ENCODE measurements around the gene KDSR. TPM values are rescaled to one million over a fixed set of nuclear protein-coding genes. Genes with fewer than 3 reads are reported as not detected.

The KDSR gene
- total RNA-seq, 1 donor from 2014 or later = 87.7 TPM

GRCh38 chr18:63356272-63356896 is 10.6 kb downstream of the KDSR start:
- TF ChIP-seq CTCF (IDR thresholded peaks at IDR 0.05) = no peak
- no peaks in the 10 kb centered on the region for H3K4me1 Mint-ChIP-seq (ENCODE audit: unreplicated experiment)
- no peak overlapping the region for H3K27ac Mint-ChIP-seq (ENCODE audit: unreplicated experiment)
- H3K4me3 Mint-ChIP-seq (ENCODE audit: unreplicated experiment) = no peak overlapping the region
- no peaks in the 10 kb centered on the region for H3K27me3 Mint-ChIP-seq (ENCODE audit: unreplicated experiment)
- H3K36me3 Mint-ChIP-seq (ENCODE audit: unreplicated experiment) = peaks cover 46% of the 10 kb centered on the region
- DNase-seq (ENCODE audit: extremely low spot score, unreplicated experiment) = no peak
- H3K9me3 Mint-ChIP-seq (ENCODE audit: unreplicated experiment) = no peaks in the 10 kb centered on the region

- H3K4me1 Mint-ChIP-seq (ENCODE audit: unreplicated experiment) = no peaks in the 10 kb centered on the region
- no peak overlapping the region for H3K4me3 Mint-ChIP-seq (ENCODE audit: unreplicated experiment)
- no peaks in the 10 kb centered on the region for H3K9me3 Mint-ChIP-seq (ENCODE audit: unreplicated experiment)
- no peak for DNase-seq (ENCODE audit: extremely low spot score, unreplicated experiment)
- no peaks in the 10 kb centered on the region for H3K27me3 Mint-ChIP-seq (ENCODE audit: unreplicated experiment)
- no peak overlapping the region for H3K27ac Mint-ChIP-seq (ENCODE audit: unreplicated experiment)
- TF ChIP-seq CTCF (IDR thresholded peaks at IDR 0.05) = no peak
- H3K36me3 Mint-ChIP-seq (ENCODE audit: unreplicated experiment) = peaks cover 46% of the 10 kb centered on the region
These were observed 16.8 kb downstream of the KDSR start for GRCh38 chr18:63350230-63350629.

GRCh38 chr18:63348508-63349136 is 18.4 kb downstream of the KDSR start:
- peaks cover 46% of the 10 kb centered on the region for H3K36me3 Mint-ChIP-seq (ENCODE audit: unreplicated experiment)
- H3K27me3 Mint-ChIP-seq (ENCODE audit: unreplicated experiment) = no peaks in the 10 kb centered on the region

GRCh38 chr18:63346480-63347183 is 20.4 kb downstream of the KDSR start:
- Mint-ChIP-seq H3K9me3 (ENCODE audit: unreplicated experiment) (no peaks in the 10 kb centered on the region), H3K4me3 (ENCODE audit: unreplicated experiment) (no peak overlapping the region), H3K4me1 (ENCODE audit: unreplicated experiment) (peaks cover 2% of the 10 kb centered on the region), H3K27me3 (ENCODE audit: unreplicated experiment) (no peaks in the 10 kb centered on the region), H3K36me3 (ENCODE audit: unreplicated experiment) (peaks cover 45% of the 10 kb centered on the region), H3K27ac (ENCODE audit: unreplicated experiment) (peak overlapping the region; percentile 2)
- no peak for TF ChIP-seq CTCF (IDR thresholded peaks at IDR 0.05)
- no peak for DNase-seq (ENCODE audit: extremely low spot score, unreplicated experiment)

More at GRCh38 chr18:63348508-63349136, 18.4 kb downstream of the KDSR start:
- Mint-ChIP-seq H3K4me1 (ENCODE audit: unreplicated experiment) (no peaks in the 10 kb centered on the region), H3K9me3 (ENCODE audit: unreplicated experiment) (no peaks in the 10 kb centered on the region), H3K27ac (ENCODE audit: unreplicated experiment) (no peak overlapping the region), H3K4me3 (ENCODE audit: unreplicated experiment) (no peak overlapping the region)
- DNase-seq (ENCODE audit: extremely low spot score, unreplicated experiment) = no peak
- TF ChIP-seq CTCF (IDR thresholded peaks at IDR 0.05) = no peak

GRCh38 chr18:63346031-63346430 is 21.0 kb downstream of the KDSR start:
- no peaks in the 10 kb centered on the region for H3K9me3 Mint-ChIP-seq (ENCODE audit: unreplicated experiment)
- H3K4me3 Mint-ChIP-seq (ENCODE audit: unreplicated experiment) = no peak overlapping the region
- peaks cover 2% of the 10 kb centered on the region for H3K4me1 Mint-ChIP-seq (ENCODE audit: unreplicated experiment)
- DNase-seq (ENCODE audit: extremely low spot score, unreplicated experiment) = no peak
- H3K27ac Mint-ChIP-seq (ENCODE audit: unreplicated experiment) = no peak overlapping the region
- H3K27me3 Mint-ChIP-seq (ENCODE audit: unreplicated experiment) = no peaks in the 10 kb centered on the region
- H3K36me3 Mint-ChIP-seq (ENCODE audit: unreplicated experiment) = peaks cover 50% of the 10 kb centered on the region
- TF ChIP-seq CTCF (IDR thresholded peaks at IDR 0.05) = no peak
